GM12892 (cell line): ENCODE data around the gene NCF1.
"Not testable (repeated sequence)": the region's sequence is repeated elsewhere in the genome, so short reads cannot be mapped to it uniquely, and the experiment has no call there.

Experiments used
- POLR2AphosphoS5 ChIP-seq: IDR thresholded peaks from 2 replicates; pipeline ENCODE4 v1.6.1; 2011; ENCODE audit warnings: low read depth, low read length, control low read depth
- TAF1 ChIP-seq: IDR thresholded peaks from 2 replicates; pipeline ENCODE4 v1.6.1; 2011; ENCODE audit warnings: low read depth, mild to moderate bottlenecking, control low read depth, low read length, borderline replicate concordance

- not testable (repeated sequence) for TF ChIP-seq TAF1, POLR2AphosphoS5
Observed at GRCh38 chr7:74829959-74830358, 56.1 kb downstream of the NCF1 start.
